ENCODE data around the gene GLIS1.

GRCh38 chr1:53712276-53712675 is 26.7 kb downstream of the GLIS1 start:
- no peak for TF ChIP-seq CTCF (conservative IDR thresholded peaks at IDR 0.05)
- no peak for TF ChIP-seq ZFX (IDR thresholded peaks at IDR 0.05)
